Pulmonary artery endothelial cell (primary cell): ENCODE data around the gene RASSF10. TPM values are rescaled to one million over a fixed set of nuclear protein-coding genes. Genes with fewer than 3 reads are reported as not detected.

Experiments used
- DNase-seq: peaks from one replicate; pipeline ENCODE4 v3.0.0-alpha.2; 2011; ENCODE audit warnings: low read depth, low spot score
- total RNA-seq: library from RNA; depleted of rRNA; stranded (reverse); fragments of >200 nt; gene quantifications from 2 replicates; pipeline ENCODE4 v1.2.3, GENCODE V29; 2014

Gene RASSF10
- total RNA-seq, 1 donor from 2014 or later, result 0.26 TPM

DNA sequence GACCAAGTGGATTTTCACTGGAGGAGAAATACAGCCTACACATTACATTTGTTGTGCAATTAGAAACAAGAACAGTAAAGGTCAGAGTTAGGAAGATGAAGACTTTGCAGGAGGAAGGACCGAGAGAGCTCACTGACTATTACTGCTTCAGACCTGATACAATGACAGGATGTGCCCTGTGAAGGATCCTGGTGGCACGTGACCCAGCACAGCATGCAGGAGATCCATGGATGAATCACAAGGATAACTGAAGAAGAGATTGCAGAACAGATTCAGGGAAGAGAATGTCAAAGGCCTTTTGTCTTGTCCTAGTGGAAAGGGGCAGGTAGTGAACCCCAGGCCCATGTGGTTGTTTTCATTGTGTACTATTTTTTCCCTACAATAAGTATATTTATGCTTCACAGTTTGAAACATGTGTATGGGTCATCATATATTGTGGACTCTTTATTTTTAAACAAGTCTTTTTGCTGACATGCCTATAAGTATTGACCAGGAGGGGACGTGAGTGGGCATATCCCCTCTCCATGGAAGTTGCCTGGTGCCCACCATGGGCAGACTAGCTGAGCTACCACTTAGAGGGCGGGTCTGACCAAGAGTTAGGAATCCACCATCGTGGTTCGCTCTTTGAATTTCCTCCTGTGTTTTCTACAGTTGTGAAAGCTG, 44.3 kb downstream of the RASSF10 start:
- DNase-seq, result no peak

GRCh38 chr11:13054278-13054677, 45.2 kb downstream of the RASSF10 start:
- no peak for DNase-seq

DNA sequence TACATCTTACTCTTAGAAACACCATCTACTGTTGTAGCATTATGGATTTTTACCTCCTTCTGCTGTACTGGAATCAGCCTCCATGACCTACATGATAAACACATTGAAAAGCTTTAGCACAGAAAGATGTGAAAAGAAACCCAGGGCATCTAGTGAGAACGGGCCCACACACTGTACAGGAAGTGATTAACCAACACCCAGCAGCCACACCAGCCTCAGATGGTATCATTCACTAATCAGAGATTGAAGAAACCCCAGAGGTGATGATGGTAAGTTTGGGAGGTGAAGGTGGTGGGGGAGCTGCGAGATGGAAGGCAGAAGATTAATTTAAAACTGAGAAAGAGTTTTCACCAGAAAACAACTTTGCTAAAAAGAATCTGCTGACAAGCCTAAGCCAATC, 46.1 kb downstream of the RASSF10 start:
- DNase-seq, result no peak

DNA sequence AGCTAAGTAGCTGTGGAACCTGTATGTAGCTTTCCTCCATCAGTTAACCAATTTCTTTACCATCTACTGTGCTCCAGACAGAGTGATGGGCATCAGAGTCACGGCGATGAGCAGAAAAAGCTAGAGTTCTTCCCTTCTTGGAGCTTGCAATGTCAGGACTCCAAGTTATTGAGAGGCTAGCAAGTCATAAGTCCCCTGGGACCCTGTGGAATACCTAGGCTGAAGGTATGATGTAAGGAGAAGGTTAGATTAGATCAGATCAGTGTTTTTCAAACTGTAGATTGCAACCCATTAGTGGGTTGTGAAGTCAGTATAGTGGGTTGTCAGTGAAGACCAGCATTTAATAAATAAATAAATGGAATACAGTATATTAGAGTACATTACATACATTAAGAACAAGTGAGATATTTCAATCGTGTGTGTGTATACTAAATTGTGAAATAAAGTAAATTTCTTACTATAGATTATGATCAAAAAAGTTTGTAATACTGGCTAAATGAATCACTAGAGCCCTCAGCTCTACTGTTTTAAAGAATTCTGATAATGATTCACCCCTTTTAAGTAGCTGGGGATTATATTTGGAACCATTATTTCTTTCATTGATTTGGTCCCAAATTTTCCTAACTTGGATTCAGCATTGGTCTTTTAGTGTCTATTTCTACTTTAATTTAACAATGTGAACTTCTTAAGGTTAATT, 52.3 kb downstream of the RASSF10 start:
- no peak for DNase-seq
